GM13977 (cell line): ENCODE results near the gene AGAP2.
A peak's percentile ranks its signal among the peaks of the same experiment; 100 is the strongest.

ENCODE experiments used
- DNase-seq: peaks from one replicate; pipeline ENCODE4 v3.0.0; 2012; ENCODE audit warnings: low spot score
- in situ Hi-C: fragments of 300-500 bp; cut with MboI; formaldehyde crosslinking; loops from one replicate; pipeline ENCODE4 v1.12.0; 2022; ENCODE audit warnings: low sequenced_read_pairs, low pct_unique_long_range_greater_than_20kb, mixed read lengths, inconsistent platforms; ENCODE audit not compliant: unreplicated experiment
- TF ChIP-seq, protein P1 (sequence below): IDR thresholded peaks from 2 replicates; pipeline ENCODE4 v1.5.1; 2012; ENCODE audit warnings: mild to moderate bottlenecking, control low read depth; ENCODE audit not compliant: insufficient read depth; ENCODE audit errors: extremely low read depth, missing control alignments

Gene AGAP2

DNA sequence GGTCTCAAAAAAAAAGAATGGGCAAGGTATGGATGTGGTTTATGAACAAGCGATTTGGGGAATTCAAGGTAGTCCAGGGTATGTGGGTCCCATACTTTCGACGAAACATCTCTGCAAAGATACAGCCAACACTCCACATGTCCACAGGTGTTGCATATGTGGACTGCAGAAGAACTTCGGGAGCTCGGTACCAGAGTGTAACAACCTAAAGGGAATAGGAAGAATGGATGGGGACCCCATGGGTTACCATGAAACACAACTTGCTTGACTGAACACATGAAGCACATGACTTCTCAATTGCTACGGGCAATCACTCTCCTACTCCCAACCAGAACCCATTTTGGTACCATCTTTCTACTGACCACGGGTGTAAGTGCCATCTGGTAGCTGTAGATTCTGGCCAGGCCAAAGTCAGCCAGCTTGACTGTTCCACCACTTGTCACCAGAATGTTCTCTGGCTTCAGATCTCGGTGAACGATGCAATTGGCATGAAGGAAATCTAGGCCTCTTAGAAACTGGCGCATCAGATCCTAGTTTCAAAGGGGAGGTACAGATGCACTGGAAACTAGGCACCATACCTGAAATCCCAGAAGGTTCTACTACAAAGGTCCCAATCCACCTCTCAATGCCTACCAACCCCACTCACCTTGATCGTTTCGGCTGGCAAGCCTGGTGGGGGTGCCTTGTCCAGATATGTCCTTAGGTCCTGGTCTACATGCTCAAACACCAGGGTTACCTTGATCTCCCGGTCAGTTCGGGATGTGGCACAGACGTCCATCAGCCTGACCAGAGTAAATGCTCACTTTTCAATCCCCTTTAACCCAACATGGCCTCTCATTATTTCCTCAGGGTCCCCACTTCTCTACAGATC lies 12.3 kb upstream of the AGAP2 start:
- in situ Hi-C loops: no loop called here
- TF ChIP-seq, protein P1, sequence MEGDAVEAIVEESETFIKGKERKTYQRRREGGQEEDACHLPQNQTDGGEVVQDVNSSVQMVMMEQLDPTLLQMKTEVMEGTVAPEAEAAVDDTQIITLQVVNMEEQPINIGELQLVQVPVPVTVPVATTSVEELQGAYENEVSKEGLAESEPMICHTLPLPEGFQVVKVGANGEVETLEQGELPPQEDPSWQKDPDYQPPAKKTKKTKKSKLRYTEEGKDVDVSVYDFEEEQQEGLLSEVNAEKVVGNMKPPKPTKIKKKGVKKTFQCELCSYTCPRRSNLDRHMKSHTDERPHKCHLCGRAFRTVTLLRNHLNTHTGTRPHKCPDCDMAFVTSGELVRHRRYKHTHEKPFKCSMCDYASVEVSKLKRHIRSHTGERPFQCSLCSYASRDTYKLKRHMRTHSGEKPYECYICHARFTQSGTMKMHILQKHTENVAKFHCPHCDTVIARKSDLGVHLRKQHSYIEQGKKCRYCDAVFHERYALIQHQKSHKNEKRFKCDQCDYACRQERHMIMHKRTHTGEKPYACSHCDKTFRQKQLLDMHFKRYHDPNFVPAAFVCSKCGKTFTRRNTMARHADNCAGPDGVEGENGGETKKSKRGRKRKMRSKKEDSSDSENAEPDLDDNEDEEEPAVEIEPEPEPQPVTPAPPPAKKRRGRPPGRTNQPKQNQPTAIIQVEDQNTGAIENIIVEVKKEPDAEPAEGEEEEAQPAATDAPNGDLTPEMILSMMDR: no peak
- no peak for DNase-seq

DNA sequence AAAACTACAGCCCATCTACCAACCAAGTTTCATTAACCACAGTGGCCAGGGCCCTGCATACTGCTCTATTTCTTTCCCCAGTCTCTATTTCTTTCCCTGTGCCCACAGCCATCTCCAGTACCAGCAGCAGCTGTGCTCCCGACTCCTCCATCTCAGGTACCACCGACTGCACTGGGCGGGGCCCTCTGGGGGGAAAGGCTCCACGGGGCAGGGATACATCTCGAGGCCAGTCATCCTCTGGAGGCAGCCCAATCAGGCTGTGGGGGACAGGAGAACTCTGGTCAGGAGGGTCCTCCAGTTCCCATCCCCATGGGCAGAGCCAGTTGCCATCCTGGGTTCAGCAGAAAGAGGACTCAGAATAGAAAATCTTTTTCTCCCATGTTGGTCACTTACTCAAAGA lies 10.5 kb upstream of the AGAP2 start:
- no peak for DNase-seq
- TF ChIP-seq, protein P1: no peak
- in situ Hi-C loops: no loop called here

DNA sequence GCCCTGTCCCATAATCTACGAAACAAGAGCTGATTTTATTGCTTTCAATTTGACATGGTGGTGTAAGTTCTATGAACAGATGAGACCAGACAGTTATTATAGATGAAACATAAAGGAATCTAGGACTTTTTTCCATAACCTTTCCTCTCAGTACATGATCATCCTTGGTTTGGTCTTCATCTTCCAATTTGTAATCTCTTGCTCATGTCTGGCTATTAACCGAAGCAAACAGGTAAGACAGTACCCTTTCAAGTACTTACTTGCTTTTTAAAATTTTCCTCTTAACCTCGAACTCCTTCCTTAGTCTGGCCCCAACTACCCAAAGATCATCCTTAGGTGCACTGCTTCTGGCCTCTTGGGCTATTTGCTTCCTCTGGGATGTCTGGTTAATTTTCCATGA lies 7.5 kb upstream of the AGAP2 start:
- no peak for DNase-seq
- in situ Hi-C loops: no loop called here
- TF ChIP-seq, protein P1: no peak

DNA sequence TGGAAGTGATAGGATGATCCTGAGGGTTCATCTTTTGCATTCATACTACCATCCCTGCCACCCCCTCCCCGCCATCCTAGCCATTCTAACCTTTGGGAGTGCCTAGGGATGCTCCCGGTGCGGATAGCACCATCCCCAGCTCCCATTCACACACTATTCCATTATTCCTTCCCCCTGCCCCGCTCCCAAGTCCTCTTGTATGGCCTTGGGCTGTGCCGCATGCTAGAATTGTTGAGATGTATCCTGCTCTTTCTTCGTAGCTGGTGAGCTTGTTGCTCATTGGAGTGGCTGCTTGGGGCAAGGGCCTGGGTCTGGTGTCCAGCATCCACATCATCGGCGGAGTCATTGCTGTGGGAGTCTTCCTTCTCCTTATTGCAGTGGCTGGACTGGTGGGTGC lies 6.9 kb upstream of the AGAP2 start:
- no peak for DNase-seq
- TF ChIP-seq, protein P1: no peak
- in situ Hi-C loops: no loop called here

DNA sequence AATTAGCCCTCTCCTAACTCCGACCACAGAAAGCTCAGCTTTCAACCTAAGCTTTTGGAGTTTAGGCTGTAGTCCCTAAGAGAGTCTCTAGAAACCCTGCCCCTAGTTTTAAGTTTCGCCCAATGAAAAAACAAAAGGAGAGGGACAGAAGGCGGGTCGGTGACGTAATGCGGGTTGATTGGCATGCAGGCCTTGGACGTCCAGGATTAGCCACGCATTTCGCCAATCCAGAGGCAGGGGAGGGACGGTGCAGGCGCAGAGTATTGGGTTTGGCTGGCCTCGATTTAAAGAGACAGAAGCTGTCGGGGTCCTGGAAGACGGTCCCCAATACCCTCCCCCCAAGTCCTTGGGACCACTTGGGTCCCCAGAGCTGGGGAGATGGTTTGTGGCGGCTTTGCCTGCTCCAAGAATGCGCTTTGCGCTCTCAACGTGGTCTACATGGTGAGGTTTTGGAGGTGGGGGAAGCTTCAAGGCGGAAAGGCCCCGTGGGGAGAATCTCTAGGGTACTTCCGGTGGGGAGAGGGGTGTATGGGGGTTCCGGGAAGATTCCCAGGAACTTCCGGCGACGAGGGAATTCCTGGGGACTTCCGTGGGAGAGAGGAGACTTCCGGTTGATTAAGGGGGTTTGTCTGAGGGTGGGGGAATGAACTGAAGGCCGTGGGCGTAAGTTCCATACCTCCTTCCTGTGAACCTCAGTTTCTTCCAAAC lies 6.4 kb upstream of the AGAP2 start, which contains the start of gene TSPAN31:
Gene TSPAN31, plus strand, starts transcription at position 263 of the 708 bp plus-strand sequence. Its CDS starts 116 bp downstream, at position 379.
- TF ChIP-seq, protein P1: no peak
- in situ Hi-C loops: no loop called here
- peak; percentile 94 for DNase-seq

DNA sequence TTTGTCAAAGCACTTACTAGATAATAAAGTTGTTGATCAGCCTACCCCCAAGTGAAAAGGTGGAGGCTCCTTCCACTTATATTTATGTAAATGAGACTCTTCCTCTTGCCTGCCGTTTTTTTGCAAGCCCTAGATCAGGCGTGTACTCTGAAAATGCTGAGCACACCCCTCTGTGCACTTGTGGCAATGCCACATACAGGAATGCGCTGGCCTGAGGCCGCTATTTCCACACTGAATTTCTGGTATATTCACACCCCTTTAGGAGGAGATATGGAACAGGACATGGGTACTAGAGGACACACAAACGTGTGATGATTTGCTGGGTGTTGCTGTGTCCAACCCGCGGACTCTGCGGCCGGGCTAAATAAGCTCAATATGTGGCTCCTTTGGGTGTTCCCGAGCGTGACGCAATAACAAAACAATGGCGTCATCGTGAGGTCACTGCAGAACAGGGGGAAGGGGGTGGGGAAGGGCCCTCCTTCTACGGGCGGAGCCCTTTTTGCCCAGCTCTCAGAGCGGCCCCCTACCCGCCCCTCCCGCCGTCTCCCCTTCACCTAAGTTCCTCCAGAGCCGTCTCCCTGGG lies 5.7 kb upstream of the AGAP2 start:
- TF ChIP-seq, protein P1: no peak
- in situ Hi-C loops: no loop called here
- peak; percentile 75 for DNase-seq
